NOMO-1 treated with dmso at 0.1 percent for 144 hours (cell line): ENCODE results near the gene DOK1.
"Not testable (repeated sequence)": the region's sequence is repeated elsewhere in the genome, so short reads cannot be mapped to it uniquely, and the experiment has no call there.

Source experiments
- DNase-seq: peaks from one replicate; lab custom pipeline; 2025; ENCODE audit not compliant: unreplicated experiment; lab: John Stamatoyannopoulos, UW

The DOK1 gene

GRCh38 chr2:74548285-74548899 lies 6.1 kb upstream of the DOK1 start:
- DNase-seq, result no peak

- peak; percentile 16 for DNase-seq
Measured at GRCh38 chr2:74548900-74549826, 5.4 kb upstream of the DOK1 start.

GRCh38 chr2:74550231-74550630 lies 4.3 kb upstream of the DOK1 start:
- no peak for DNase-seq

GRCh38 chr2:74551530-74551929 lies 3.0 kb upstream of the DOK1 start:
- DNase-seq, result no peak

GRCh38 chr2:74551942-74552913 lies 2.3 kb upstream of the DOK1 start:
- no peak for DNase-seq

- no peak for DNase-seq
Measured at GRCh38 chr2:74552914-74553811, 1.4 kb upstream of the DOK1 start.

GRCh38 chr2:74554820-74555531 lies 456 bp downstream of the DOK1 start:
- peak; percentile 72 for DNase-seq

- no peak for DNase-seq
Measured at GRCh38 chr2:74555610-74556103, 1.1 kb downstream of the DOK1 start.

- no peak for DNase-seq
Measured at GRCh38 chr2:74556159-74556558, 1.6 kb downstream of the DOK1 start.

GRCh38 chr2:74556831-74557370 lies 2.4 kb downstream of the DOK1 start:
- DNase-seq, result no peak

GRCh38 chr2:74558284-74559230 lies 4.0 kb downstream of the DOK1 start:
- DNase-seq, result no peak

GRCh38 chr2:74559912-74560311 lies 5.4 kb downstream of the DOK1 start:
- DNase-seq, result no peak

- no peak for DNase-seq
Measured at GRCh38 chr2:74560591-74560990, 6.1 kb downstream of the DOK1 start.

- DNase-seq, result not testable (repeated sequence)
Measured at GRCh38 chr2:74561022-74561421, 6.5 kb downstream of the DOK1 start.

GRCh38 chr2:74562126-74562775 lies 7.7 kb downstream of the DOK1 start:
- DNase-seq, result no peak

GRCh38 chr2:74564222-74564621 lies 9.7 kb downstream of the DOK1 start:
- DNase-seq, result no peak

- DNase-seq, result no peak
Measured at GRCh38 chr2:74566076-74566753, 11.7 kb downstream of the DOK1 start.
